HEK293 (cell line): ENCODE results near the gene CNTFR.

Source experiments
- GLIS2 ChIP-seq: fragments of 450-650 bp; formaldehyde crosslinking; IDR thresholded peaks from 2 replicates; pipeline ENCODE4 v1.5.1; 2016; ENCODE audit warnings: missing biosample characterization, missing genetic modification characterization
- KLF16 ChIP-seq: fragments of 450-650 bp; formaldehyde crosslinking; IDR thresholded peaks from 2 replicates; pipeline ENCODE4 v1.5.1; 2017; ENCODE audit warnings: missing biosample characterization, missing genetic modification characterization
- KLF8 ChIP-seq: fragments of 450-650 bp; formaldehyde crosslinking; IDR thresholded peaks from 2 replicates; pipeline ENCODE4 v1.5.1; 2016; ENCODE audit warnings: missing biosample characterization, missing genetic modification characterization
- KLF9 ChIP-seq: fragments of 450-650 bp; formaldehyde crosslinking; IDR thresholded peaks from 2 replicates; pipeline ENCODE4 v1.5.1; 2016; ENCODE audit warnings: missing biosample characterization, missing genetic modification characterization, low read depth
- SP2 ChIP-seq: fragments of 450-650 bp; formaldehyde crosslinking; IDR thresholded peaks from 2 replicates; pipeline ENCODE4 v1.5.1; 2016; ENCODE audit warnings: missing biosample characterization, missing genetic modification characterization
- SP7 ChIP-seq: fragments of 450-650 bp; formaldehyde crosslinking; IDR thresholded peaks from 2 replicates; pipeline ENCODE4 v1.5.1; 2016; ENCODE audit warnings: missing biosample characterization, missing genetic modification characterization
- TCF7L2 ChIP-seq: IDR thresholded peaks from 2 replicates; pipeline ENCODE4 v1.6.1; 2011; ENCODE audit warnings: low read depth, mild to moderate bottlenecking, inconsistent platforms, low read length, moderate library complexity, borderline replicate concordance
- ZFP3 ChIP-seq: fragments of 450-650 bp; formaldehyde crosslinking; IDR thresholded peaks from 2 replicates; pipeline ENCODE4 v1.5.1; 2016; ENCODE audit warnings: low read depth, missing biosample characterization, missing genetic modification characterization
- ZNF114 ChIP-seq: fragments of 450-650 bp; formaldehyde crosslinking; IDR thresholded peaks from 2 replicates; pipeline ENCODE4 v1.5.0; 2017; ENCODE audit warnings: missing biosample characterization, missing genetic modification characterization
- ZNF157 ChIP-seq: fragments of 450-650 bp; formaldehyde crosslinking; IDR thresholded peaks from 2 replicates; pipeline ENCODE4 v1.5.1; 2016; ENCODE audit warnings: missing biosample characterization, missing genetic modification characterization
- ZNF202 ChIP-seq: fragments of 450-650 bp; formaldehyde crosslinking; IDR thresholded peaks from 2 replicates; pipeline ENCODE4 v1.5.1; 2016; ENCODE audit warnings: missing biosample characterization, missing genetic modification characterization, borderline replicate concordance
- ZNF274 ChIP-seq, 2 experiments: fragments of 200-500 bp in 1 of 2; fragments of 450-650 bp in 1 of 2; sonication (Bioruptor generic) in 1 of 2; formaldehyde crosslinking in 1 of 2; IDR thresholded peaks; 2 replicates each; pipeline versions ENCODE4 v1.5.1 to v1.6.1; 2014 to 2016; ENCODE audit warnings: borderline replicate concordance in 1 of 2, inconsistent platforms in 1 of 2, low read length in 1 of 2, missing biosample characterization in 1 of 2, missing genetic modification characterization in 1 of 2
- ZNF354C ChIP-seq: fragments of 450-650 bp; formaldehyde crosslinking; IDR thresholded peaks from 2 replicates; pipeline ENCODE4 v1.5.1; 2016; ENCODE audit warnings: missing biosample characterization, missing genetic modification characterization, low read depth, borderline replicate concordance
- ZNF391 ChIP-seq: fragments of 450-650 bp; formaldehyde crosslinking; IDR thresholded peaks from 2 replicates; pipeline ENCODE4 v1.5.1; 2016; ENCODE audit warnings: low read depth, missing biosample characterization, missing genetic modification characterization, borderline replicate concordance
- ZNF416 ChIP-seq: fragments of 450-650 bp; formaldehyde crosslinking; IDR thresholded peaks from 2 replicates; pipeline ENCODE4 v1.5.1; 2016; ENCODE audit warnings: missing biosample characterization, missing genetic modification characterization
- ZNF423 ChIP-seq: fragments of 450-650 bp; formaldehyde crosslinking; IDR thresholded peaks from 2 replicates; pipeline ENCODE4 v1.5.1; 2016; ENCODE audit warnings: missing biosample characterization, missing genetic modification characterization
- ZNF521 ChIP-seq: fragments of 450-650 bp; formaldehyde crosslinking; IDR thresholded peaks from 2 replicates; pipeline ENCODE4 v1.5.1; 2017; ENCODE audit warnings: missing biosample characterization, mild to moderate bottlenecking, missing genetic modification characterization
- ZNF549 ChIP-seq: fragments of 450-650 bp; IDR thresholded peaks from 2 replicates; pipeline ENCODE4 v1.5.1; 2018; ENCODE audit warnings: missing biosample characterization, missing genetic modification characterization, mild to moderate bottlenecking, inconsistent platforms, moderate library complexity
- ZNF596 ChIP-seq: fragments of 450-650 bp; IDR thresholded peaks from 2 replicates; pipeline ENCODE4 v1.5.0; 2018; ENCODE audit warnings: missing biosample characterization, mild to moderate bottlenecking, missing genetic modification characterization, moderate library complexity
- ZNF623 ChIP-seq: fragments of 450-650 bp; formaldehyde crosslinking; IDR thresholded peaks from 2 replicates; pipeline ENCODE4 v1.5.1; 2016; ENCODE audit warnings: missing biosample characterization, missing genetic modification characterization
- ZNF701 ChIP-seq: fragments of 450-650 bp; formaldehyde crosslinking; IDR thresholded peaks from 2 replicates; pipeline ENCODE4 v1.5.1; 2016; ENCODE audit warnings: missing biosample characterization, missing genetic modification characterization
- TF ChIP-seq, protein P1 (sequence below): fragments of 450-650 bp; formaldehyde crosslinking; IDR thresholded peaks from 2 replicates; pipeline ENCODE4 v1.5.1; 2016; ENCODE audit warnings: missing biosample characterization, missing genetic modification characterization
- TF ChIP-seq, protein P2 (sequence below): fragments of 450-650 bp; formaldehyde crosslinking; IDR thresholded peaks from 2 replicates; pipeline ENCODE4 v1.5.1; 2016; ENCODE audit warnings: missing biosample characterization, missing genetic modification characterization
- TF ChIP-seq, protein P3 (sequence below): fragments of 450-650 bp; formaldehyde crosslinking; IDR thresholded peaks from 2 replicates; pipeline ENCODE4 v1.5.1; 2017; ENCODE audit warnings: missing biosample characterization, missing genetic modification characterization
- TF ChIP-seq, protein P4 (sequence below): fragments of 450-650 bp; formaldehyde crosslinking; IDR thresholded peaks from 2 replicates; pipeline ENCODE4 v1.5.1; 2017; ENCODE audit warnings: missing biosample characterization, mild to moderate bottlenecking, missing genetic modification characterization, moderate library complexity
- TF ChIP-seq, protein P5 (sequence below): fragments of 450-650 bp; formaldehyde crosslinking; IDR thresholded peaks from 2 replicates; pipeline ENCODE4 v1.5.1; 2016; ENCODE audit warnings: missing biosample characterization, missing genetic modification characterization, borderline replicate concordance

CNTFR gene

DNA sequence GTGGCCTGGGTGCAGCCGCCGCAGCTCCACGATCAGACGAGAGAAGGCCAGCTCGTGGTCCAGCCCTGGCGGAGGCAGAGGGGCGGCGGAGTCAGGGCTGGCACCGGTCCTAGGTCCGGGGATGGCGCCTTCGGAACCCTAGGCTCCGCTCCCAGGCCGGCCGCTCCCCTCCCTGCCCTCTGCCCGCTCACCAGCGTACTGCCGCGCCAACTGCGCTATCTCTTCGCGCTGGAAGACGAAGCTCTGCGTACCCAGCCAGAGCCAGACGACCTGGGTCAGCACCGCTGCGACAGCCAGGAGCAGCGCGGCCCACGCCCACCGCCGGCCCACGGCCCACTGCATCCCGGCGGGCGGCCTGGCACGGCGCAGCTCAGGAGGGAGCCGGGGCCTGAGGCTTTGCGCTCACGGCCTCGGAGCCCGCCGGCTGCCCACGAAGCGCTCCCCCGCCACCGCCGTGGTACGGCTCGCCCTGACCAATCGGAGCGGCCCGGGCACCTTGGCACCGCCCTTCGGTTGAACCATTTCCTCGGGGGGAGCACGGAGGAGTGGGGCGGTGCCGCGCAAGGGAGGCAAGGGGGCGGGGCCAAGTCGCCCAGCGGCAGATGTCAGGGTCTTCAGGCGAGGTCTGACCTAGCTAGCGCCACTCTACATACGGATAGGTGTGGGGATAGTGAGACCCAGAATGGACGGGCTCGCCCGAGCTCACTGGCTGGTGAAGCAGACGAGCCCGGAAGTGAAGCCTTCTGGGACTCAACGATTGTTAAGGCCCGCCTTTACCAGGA lies 48.0 kb upstream of the CNTFR start, which contains the start of gene SIGMAR1 (continued):
- TF ChIP-seq, protein P1, sequence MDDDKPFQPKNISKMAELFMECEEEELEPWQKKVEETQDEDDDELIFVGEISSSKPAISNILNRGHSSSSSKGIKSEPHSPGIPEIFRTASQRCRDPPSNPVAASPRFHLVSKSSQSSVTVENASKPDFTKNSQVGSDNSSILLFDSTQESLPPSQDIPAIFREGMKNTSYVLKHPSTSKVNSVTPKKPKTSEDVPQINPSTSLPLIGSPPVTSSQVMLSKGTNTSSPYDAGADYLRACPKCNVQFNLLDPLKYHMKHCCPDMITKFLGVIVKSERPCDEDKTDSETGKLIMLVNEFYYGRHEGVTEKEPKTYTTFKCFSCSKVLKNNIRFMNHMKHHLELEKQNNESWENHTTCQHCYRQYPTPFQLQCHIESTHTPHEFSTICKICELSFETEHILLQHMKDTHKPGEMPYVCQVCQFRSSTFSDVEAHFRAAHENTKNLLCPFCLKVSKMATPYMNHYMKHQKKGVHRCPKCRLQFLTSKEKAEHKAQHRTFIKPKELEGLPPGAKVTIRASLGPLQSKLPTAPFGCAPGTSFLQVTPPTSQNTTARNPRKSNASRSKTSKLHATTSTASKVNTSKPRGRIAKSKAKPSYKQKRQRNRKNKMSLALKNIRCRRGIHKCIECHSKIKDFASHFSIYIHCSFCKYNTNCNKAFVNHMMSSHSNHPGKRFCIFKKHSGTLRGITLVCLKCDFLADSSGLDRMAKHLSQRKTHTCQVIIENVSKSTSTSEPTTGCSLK (tag by site-specific recombination) = no peak
- TF ChIP-seq GLIS2 (tag by site-specific recombination) (peak; percentile 56; the same call in 1 of the 2 replicates), SP2 (tag by site-specific recombination) (peak; percentile 89), KLF8 (tag by site-specific recombination) (peak; percentile 75; the same call in 1 of the 2 replicates), ZNF521 (tag by site-specific recombination) (no peak), ZNF549 (tag by site-specific recombination) (no peak), ZNF391 (tag by site-specific recombination) (no peak), ZNF274 (IDR thresholded peaks at IDR 0.05; ENCODE audit: low read length) (no peak), ZNF274 (tag by site-specific recombination; IDR thresholded peaks at IDR 0.05; ENCODE audit: borderline replicate concordance) (no peak), ZNF701 (tag by site-specific recombination) (no peak), ZNF596 (tag by site-specific recombination) (0 out of 2 replicates have a peak, but pooled peaks have one; percentile 31), KLF16 (tag by site-specific recombination) (no peak; the same call in 1 of the 2 replicates), ZNF157 (tag by site-specific recombination) (no peak), TCF7L2 (no peak), ZNF202 (tag by site-specific recombination) (no peak), ZNF114 (tag by site-specific recombination) (no peak), ZNF416 (tag by site-specific recombination) (no peak), SP7 (tag by site-specific recombination) (no peak; the same call in 1 of the 2 replicates), KLF9 (peak; percentile 95), ZNF423 (tag by site-specific recombination) (no peak), ZFP3 (tag by site-specific recombination) (no peak), ZNF623 (tag by site-specific recombination) (no peak), ZNF354C (tag by site-specific recombination) (no peak)
- TF ChIP-seq, protein P2, sequence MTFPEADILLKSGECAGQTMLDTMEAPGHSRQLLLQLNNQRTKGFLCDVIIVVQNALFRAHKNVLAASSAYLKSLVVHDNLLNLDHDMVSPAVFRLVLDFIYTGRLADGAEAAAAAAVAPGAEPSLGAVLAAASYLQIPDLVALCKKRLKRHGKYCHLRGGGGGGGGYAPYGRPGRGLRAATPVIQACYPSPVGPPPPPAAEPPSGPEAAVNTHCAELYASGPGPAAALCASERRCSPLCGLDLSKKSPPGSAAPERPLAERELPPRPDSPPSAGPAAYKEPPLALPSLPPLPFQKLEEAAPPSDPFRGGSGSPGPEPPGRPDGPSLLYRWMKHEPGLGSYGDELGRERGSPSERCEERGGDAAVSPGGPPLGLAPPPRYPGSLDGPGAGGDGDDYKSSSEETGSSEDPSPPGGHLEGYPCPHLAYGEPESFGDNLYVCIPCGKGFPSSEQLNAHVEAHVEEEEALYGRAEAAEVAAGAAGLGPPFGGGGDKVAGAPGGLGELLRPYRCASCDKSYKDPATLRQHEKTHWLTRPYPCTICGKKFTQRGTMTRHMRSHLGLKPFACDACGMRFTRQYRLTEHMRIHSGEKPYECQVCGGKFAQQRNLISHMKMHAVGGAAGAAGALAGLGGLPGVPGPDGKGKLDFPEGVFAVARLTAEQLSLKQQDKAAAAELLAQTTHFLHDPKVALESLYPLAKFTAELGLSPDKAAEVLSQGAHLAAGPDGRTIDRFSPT = peak; percentile 88
- TF ChIP-seq, protein P3, sequence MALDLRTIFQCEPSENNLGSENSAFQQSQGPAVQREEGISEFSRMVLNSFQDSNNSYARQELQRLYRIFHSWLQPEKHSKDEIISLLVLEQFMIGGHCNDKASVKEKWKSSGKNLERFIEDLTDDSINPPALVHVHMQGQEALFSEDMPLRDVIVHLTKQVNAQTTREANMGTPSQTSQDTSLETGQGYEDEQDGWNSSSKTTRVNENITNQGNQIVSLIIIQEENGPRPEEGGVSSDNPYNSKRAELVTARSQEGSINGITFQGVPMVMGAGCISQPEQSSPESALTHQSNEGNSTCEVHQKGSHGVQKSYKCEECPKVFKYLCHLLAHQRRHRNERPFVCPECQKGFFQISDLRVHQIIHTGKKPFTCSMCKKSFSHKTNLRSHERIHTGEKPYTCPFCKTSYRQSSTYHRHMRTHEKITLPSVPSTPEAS = no peak
- TF ChIP-seq, protein P4, sequence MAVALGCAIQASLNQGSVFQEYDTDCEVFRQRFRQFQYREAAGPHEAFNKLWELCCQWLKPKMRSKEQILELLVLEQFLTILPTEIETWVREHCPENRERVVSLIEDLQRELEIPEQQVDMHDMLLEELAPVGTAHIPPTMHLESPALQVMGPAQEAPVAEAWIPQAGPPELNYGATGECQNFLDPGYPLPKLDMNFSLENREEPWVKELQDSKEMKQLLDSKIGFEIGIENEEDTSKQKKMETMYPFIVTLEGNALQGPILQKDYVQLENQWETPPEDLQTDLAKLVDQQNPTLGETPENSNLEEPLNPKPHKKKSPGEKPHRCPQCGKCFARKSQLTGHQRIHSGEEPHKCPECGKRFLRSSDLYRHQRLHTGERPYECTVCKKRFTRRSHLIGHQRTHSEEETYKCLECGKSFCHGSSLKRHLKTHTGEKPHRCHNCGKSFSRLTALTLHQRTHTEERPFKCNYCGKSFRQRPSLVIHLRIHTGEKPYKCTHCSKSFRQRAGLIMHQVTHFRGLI = no peak
- TF ChIP-seq, protein P5, sequence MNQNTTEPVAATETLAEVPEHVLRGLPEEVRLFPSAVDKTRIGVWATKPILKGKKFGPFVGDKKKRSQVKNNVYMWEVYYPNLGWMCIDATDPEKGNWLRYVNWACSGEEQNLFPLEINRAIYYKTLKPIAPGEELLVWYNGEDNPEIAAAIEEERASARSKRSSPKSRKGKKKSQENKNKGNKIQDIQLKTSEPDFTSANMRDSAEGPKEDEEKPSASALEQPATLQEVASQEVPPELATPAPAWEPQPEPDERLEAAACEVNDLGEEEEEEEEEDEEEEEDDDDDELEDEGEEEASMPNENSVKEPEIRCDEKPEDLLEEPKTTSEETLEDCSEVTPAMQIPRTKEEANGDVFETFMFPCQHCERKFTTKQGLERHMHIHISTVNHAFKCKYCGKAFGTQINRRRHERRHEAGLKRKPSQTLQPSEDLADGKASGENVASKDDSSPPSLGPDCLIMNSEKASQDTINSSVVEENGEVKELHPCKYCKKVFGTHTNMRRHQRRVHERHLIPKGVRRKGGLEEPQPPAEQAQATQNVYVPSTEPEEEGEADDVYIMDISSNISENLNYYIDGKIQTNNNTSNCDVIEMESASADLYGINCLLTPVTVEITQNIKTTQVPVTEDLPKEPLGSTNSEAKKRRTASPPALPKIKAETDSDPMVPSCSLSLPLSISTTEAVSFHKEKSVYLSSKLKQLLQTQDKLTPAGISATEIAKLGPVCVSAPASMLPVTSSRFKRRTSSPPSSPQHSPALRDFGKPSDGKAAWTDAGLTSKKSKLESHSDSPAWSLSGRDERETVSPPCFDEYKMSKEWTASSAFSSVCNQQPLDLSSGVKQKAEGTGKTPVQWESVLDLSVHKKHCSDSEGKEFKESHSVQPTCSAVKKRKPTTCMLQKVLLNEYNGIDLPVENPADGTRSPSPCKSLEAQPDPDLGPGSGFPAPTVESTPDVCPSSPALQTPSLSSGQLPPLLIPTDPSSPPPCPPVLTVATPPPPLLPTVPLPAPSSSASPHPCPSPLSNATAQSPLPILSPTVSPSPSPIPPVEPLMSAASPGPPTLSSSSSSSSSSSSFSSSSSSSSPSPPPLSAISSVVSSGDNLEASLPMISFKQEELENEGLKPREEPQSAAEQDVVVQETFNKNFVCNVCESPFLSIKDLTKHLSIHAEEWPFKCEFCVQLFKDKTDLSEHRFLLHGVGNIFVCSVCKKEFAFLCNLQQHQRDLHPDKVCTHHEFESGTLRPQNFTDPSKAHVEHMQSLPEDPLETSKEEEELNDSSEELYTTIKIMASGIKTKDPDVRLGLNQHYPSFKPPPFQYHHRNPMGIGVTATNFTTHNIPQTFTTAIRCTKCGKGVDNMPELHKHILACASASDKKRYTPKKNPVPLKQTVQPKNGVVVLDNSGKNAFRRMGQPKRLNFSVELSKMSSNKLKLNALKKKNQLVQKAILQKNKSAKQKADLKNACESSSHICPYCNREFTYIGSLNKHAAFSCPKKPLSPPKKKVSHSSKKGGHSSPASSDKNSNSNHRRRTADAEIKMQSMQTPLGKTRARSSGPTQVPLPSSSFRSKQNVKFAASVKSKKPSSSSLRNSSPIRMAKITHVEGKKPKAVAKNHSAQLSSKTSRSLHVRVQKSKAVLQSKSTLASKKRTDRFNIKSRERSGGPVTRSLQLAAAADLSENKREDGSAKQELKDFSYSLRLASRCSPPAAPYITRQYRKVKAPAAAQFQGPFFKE = peak; percentile 78; the same call in 1 of the 2 replicates
